ENCODE data around the gene CDKL4. TPM values are rescaled to one million over a fixed set of nuclear protein-coding genes. Genes with fewer than 3 reads are reported as not detected.

CDKL4 gene
- total and polyA plus RNA-seq, 11 donors = 0.11 to 1.1 (median 0.67) TPM; not detected in 4

DNA sequence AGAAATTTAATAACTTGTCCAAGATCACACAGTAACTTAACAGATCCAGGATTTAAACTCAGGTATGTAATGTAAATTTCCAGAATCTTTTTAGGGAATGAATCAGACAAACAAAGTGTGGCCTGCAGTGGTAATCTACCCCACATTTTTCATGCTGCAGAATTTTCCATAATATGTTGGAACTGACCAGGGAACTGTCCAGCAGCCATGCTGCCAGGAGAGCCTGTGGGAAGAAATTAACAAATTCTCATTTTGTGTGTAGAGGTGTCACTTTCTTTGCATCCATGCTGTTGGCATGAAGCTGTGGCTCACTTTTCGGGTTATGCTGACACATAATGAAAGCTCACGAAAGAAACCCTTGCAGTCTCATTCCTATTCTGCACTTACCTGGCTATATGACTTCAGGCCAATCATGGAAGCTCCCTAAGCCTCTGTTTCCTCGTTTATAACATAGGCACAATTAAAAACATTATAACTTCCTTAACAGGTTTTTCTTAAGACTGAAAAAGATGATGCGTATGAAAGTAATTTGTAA, 54.7 kb downstream of the CDKL4 start:
- H3K27me3 ChIP-seq = no peaks in the 10 kb centered on the region
- WGBS, 4 donors = 85 to 90% (median 87%) methylated on average over 4 of the region's 4 CpGs
- ATAC-seq (no peak), DNase-seq (no peak)
- H3K36me3 ChIP-seq = no peaks in the 10 kb centered on the region
- H3K4me3 ChIP-seq = no peak overlapping the region
- no peak overlapping the region for H3K27ac ChIP-seq
- H3K4me1 ChIP-seq = no peaks in the 10 kb centered on the region
- intact Hi-C loops (cut with DNase I) = no loop called here
- TF ChIP-seq, protein P1, sequence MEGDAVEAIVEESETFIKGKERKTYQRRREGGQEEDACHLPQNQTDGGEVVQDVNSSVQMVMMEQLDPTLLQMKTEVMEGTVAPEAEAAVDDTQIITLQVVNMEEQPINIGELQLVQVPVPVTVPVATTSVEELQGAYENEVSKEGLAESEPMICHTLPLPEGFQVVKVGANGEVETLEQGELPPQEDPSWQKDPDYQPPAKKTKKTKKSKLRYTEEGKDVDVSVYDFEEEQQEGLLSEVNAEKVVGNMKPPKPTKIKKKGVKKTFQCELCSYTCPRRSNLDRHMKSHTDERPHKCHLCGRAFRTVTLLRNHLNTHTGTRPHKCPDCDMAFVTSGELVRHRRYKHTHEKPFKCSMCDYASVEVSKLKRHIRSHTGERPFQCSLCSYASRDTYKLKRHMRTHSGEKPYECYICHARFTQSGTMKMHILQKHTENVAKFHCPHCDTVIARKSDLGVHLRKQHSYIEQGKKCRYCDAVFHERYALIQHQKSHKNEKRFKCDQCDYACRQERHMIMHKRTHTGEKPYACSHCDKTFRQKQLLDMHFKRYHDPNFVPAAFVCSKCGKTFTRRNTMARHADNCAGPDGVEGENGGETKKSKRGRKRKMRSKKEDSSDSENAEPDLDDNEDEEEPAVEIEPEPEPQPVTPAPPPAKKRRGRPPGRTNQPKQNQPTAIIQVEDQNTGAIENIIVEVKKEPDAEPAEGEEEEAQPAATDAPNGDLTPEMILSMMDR (IDR thresholded peaks at IDR 0.05) = no peak
- TF ChIP-seq POLR2A (IDR thresholded peaks at IDR 0.05) = no peak
- H3K9me3 ChIP-seq = no peaks in the 10 kb centered on the region

DNA sequence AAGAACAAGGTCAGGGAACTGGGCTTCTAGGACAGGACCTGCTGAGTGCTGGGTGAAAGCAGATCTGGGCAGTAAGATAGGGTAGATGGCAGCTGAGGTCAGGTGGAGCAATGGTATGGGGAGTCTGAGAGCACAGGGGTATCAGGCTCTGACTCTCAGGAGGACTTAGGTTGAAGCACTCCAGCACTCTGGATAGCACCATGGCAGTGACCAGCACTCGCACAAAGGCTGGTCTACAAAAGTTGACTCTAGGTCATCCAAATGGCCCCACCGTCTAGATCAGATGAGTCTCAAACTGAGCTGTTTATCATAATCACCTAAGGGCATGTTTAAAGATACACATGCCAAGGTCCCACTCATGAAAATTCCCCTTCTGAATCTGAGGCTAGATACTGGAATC, 60.1 kb downstream of the CDKL4 start:
- no peak overlapping the region for H3K4me3 ChIP-seq
- no peaks in the 10 kb centered on the region for H3K36me3 ChIP-seq
- no peaks in the 10 kb centered on the region for H3K4me1 ChIP-seq
- intact Hi-C loops (cut with DNase I) = no loop called here
- no peak for TF ChIP-seq POLR2A (IDR thresholded peaks at IDR 0.05)
- TF ChIP-seq, protein P1 (IDR thresholded peaks at IDR 0.05) = no peak
- no peak for DNase-seq
- H3K9me3 ChIP-seq = no peaks in the 10 kb centered on the region
- ATAC-seq = no peak
- 88 to 96% (median 94%) methylated on average over 2 of the region's 2 CpGs for WGBS, 4 donors
- H3K27ac ChIP-seq = no peak overlapping the region
- H3K27me3 ChIP-seq = no peaks in the 10 kb centered on the region

DNA sequence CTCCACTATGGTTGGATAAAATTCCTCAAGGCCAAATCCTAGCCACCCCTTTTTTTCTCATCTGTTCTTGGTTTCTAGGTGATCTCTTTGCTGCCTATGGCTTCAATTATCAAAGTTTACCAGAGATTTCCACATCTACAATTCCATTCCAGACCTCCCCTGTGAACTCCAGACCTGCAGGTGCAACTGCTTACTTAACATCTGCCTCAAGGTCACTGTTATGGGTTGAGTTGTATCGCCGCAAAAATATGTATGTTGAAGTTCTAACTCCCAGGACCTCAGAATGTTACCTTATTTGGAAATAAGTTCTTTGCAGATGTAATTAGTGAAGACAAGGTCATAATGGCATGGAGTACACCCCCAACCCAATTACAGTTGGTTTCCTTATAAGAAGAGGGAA, 62.5 kb downstream of the CDKL4 start:
- intact Hi-C loops (cut with DNase I) = no loop called here
- DNase-seq = no peak
- 97 to 100% (median 97%) methylated on average over 2 of the region's 2 CpGs for WGBS, 4 donors
- ATAC-seq = no peak
- Histone ChIP-seq H3K4me3 (no peak overlapping the region), H3K9me3 (no peaks in the 10 kb centered on the region), H3K27ac (no peak overlapping the region), H3K36me3 (no peaks in the 10 kb centered on the region), H3K27me3 (no peaks in the 10 kb centered on the region), H3K4me1 (no peaks in the 10 kb centered on the region)
- no peak for TF ChIP-seq POLR2A (IDR thresholded peaks at IDR 0.05)
- TF ChIP-seq, protein P1 (IDR thresholded peaks at IDR 0.05) = no peak

DNA sequence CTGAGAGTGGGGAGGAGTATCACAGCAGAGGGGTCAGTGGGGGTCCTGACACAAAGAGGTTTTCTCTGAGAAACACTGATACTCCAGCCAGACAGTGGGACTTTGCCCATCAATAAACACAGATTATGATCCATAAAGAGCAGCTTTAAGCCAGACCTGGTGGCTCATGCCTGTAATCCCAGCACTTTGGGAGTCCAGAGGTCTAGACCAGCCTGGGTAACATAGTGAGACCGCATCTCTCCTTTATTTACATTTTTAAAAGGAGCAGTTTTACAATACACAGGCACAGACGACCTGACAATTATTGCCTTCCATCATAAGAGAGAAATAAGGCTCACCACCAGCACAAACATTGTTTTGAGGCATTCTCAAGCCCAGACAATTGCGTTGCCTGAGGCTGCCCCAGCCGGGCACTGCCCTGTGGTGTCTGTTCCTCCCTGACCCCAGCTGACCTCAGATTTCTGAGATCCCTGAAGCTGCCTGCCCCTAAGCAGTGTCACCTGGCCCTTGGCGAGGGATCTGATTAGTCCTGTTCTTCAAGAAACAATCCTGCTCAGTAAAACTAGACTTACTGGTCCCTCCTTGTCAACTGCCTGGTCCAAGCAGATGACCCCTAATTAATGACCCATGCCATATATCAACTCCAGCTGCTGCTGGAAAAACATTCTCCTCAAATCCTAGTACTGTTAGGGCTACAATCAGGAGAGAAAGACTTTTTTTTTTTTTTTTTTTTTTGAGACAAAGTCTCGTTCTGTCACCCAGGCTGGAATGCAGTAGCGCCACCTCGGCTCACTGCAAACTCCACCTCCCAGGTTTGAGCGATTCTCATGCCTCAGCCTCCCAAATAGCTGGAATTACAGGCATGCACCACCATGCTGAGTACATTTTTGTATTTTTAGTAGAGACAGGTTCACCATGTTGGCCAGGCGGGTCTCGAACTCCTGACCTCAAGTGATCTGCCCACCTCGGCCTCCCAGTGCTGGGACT, 63.5 kb downstream of the CDKL4 start:
- DNase-seq (no peak), ATAC-seq (no peak)
- Histone ChIP-seq H3K9me3 (no peaks in the 10 kb centered on the region), H3K36me3 (no peaks in the 10 kb centered on the region), H3K27ac (no peak overlapping the region), H3K4me3 (no peak overlapping the region), H3K27me3 (no peaks in the 10 kb centered on the region), H3K4me1 (no peaks in the 10 kb centered on the region)
- intact Hi-C loops (cut with DNase I) = no loop called here
- 89 to 93% (median 91%) methylated on average over 12 of the region's 12 CpGs for WGBS, 4 donors
- TF ChIP-seq, protein P1 (IDR thresholded peaks at IDR 0.05) = no peak
- no peak for TF ChIP-seq POLR2A (IDR thresholded peaks at IDR 0.05)
